ENCODE results near the gene CEP97.
"Not testable (repeated sequence)": the region's sequence is repeated elsewhere in the genome, so short reads cannot be mapped to it uniquely, and the experiment has no call there.

Gene CEP97

DNA sequence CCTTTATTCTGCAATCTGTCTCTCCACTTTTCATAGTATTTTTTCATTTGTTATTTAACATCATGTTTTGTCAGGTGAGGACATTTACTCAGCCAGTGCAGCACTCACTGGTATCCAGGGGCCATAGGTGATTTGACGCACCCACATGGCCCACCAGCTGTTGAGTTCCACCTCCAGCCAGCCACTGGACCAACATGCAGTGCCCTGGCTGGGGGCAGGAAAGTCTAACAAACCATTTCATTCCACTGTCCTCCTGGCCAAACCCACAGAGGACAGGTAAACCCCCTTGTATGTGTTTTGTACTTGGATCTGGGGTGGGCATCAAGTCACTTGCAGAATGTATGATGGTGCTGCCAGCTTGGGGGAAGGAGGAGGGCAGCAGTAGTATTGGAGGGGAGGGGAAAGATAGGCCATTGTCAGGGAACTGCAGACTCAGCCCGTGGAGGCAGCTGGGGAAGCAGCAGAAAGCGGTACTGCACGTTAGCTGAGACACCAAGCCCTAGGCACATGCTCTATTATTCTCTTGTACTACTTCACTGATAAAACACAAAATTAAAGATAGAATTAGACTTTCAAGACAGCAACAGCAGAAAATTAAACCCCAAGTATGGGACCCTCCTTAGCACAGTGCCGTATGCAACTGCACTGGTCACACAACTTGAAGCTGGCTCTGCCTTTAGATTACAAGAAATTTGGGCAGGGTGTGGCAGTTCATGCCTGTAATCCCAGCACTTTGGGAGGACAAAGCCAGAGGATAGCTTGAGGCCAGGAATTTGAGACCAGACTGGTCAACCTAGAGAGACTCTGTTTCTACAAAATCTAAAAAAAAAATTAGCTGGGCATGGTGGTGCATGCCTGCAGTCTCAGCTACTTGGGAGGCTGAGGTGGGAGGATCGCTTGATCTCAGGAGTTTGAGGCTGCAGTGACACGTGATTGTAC lies 22.4 kb upstream of the CEP97 start:
- no peak for DNase-seq (ENCODE audit: low read depth)

DNA sequence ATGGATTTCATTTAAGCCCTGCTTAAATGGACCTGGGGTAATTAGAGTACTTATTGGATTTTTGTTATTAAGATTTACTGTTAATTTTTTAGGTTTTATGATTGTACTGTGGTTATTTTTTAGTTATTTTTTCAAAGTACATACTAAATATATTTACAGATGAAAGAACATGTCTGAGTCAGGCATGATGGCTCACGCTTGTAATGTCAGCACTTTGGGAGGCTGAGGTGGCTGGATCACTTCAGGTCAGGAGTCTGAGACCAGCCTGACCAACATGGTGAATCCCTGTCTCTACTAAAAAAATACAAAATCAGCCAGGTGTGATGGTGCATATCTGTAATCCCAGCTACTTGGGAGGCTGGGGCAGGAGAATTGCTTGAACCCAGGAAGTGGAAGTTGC lies 21.7 kb upstream of the CEP97 start:
- no peak for DNase-seq (ENCODE audit: low read depth)

DNA sequence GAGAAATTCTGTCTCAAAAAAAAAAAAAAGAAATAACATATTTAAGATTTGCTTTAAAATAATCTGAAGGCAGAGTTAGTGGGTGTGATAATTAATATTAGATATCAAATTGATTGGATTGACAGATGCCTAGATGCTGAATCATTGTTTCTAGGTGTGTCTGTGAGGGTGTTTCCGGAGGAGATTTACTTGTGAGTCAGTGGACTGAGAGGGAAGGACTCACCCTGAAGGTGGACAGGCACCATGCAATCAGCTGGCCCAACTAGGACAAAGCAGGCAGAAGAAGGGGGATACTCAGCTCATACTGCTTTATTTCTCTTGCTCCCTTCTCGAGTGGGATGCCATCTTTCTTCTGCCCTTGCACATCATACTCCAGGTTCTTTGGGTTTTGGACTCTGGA lies 21.2 kb upstream of the CEP97 start:
- DNase-seq (ENCODE audit: low read depth): no peak

DNA sequence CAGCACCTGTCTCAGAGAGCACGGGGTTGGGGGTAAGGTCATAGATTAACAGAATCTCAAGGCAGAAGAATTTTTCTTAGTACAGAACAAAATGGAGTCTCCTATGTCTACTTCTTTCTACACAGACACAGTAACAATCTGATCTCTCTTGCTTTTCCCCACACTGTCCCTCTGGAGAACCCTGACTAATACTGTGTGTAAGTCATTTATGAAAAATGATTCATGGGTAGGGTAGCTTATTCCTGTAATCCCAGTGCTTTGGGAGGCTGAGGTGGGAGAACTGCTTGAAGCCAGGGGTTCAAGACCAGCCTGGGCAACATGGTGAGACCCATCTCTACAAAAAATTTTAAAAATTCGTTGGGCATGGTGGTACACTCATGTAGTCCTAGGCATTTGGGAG lies 19.8 kb upstream of the CEP97 start:
- DNase-seq (ENCODE audit: low read depth): not testable (repeated sequence)

DNA sequence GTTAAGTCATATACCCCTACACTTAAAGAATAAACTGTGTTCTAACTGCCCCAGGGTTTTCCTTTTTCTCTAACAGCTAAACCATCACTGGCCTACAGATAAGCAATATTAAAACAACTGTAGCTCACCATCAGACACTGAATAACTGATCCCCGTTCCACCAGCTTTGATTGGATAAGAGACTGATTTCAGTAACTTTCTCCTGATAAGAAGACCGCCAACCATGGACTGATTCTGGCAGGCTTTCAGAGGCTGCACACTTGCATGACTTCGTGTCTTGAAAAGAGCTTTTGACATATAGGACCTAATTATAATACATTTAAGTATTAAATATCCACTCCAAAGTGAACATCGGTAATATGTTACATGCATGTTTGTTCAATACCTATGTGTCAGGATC lies 15.3 kb upstream of the CEP97 start:
- DNase-seq (ENCODE audit: low read depth): no peak

DNA sequence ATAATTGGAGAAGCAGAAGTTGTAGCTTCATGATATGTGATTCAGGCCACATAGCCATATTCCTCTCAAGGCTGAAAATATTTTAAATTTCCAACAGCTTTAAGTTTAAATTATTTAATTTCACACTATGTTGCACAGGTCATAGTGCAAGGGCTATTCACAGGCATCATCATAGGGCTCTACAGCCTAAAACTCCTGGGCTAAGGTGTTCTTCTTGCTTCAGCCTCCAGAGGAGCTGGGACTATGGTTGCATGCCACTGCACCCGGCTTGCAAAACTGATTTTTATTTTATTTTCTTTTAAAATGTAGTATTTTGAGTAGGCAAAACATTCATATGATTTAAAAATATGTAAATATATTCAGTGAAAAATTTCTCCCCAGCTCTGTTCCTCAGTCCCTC lies 6.0 kb upstream of the CEP97 start:
- no peak for DNase-seq (ENCODE audit: low read depth)

DNA sequence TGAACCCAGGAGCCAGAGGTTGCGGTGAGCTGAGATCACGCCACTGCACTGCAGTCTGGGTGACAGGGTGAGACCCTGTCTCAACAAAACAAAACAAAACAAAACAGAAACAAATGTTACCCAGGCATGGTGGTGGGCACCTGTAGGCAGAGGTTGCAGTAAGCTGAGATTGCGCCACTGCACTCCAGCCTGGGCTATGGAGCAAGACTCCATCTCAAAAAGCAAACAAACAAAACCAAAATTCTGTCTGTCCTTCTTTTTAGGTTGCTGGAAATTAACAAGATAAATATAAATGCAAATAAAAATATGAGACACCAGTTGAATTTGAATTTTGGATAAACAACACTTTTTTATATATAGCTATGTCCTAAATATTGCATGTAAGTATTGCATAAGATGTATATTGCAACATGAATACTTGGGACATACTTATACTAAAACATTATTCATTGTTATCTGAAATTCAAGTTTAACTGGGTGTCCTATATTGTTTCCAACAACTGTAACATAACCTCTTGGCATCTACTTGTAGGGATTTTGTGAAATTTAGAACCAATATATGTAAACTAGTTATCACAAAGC lies 4.7 kb upstream of the CEP97 start:
- DNase-seq (ENCODE audit: low read depth): no peak

DNA sequence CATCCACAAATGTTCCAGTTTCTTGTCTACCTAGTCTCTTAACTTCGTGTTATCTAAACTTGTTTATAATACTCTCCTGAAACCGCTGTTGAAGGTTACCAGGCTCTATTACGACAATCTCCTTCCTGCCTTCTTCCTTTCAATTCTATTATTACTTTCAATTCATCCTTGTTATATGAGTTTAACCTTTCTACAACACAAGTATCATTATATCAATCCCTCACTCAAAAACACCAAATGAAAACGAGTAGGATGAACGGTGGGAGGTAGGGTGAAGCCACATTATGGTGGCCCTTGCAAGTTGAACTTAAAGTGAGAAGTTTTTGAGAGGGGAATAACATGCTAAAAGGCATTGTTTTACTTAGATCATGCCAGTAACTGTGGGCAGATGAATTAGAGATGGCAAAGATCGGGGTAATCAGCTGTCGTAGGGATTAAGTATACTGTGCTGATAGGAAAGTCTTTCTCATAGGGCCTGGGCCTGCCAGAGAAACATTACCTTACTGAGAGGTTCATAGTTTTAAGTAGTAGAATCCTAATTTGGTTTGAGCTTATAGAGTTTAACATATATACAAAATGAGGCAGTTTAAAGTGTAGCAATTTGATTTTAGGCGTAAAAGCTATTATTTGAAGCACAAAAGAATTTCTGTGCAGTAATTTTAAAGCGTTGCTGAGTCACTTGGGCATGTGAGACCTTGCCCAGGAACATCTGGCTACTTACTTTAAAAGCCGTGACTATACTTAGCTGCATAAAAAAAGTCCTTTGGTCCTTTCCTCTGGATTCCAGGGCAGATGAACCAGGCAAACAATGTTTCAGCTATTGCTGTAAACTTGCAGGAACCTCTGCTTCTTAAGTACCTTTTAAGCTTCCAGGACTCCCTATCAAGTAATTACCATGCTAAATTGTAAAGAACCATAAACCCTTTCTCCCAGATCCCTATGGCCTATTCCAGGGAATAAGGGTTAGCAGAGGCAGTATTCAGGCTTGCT lies 3.3 kb upstream of the CEP97 start:
- DNase-seq (ENCODE audit: low read depth): no peak

DNA sequence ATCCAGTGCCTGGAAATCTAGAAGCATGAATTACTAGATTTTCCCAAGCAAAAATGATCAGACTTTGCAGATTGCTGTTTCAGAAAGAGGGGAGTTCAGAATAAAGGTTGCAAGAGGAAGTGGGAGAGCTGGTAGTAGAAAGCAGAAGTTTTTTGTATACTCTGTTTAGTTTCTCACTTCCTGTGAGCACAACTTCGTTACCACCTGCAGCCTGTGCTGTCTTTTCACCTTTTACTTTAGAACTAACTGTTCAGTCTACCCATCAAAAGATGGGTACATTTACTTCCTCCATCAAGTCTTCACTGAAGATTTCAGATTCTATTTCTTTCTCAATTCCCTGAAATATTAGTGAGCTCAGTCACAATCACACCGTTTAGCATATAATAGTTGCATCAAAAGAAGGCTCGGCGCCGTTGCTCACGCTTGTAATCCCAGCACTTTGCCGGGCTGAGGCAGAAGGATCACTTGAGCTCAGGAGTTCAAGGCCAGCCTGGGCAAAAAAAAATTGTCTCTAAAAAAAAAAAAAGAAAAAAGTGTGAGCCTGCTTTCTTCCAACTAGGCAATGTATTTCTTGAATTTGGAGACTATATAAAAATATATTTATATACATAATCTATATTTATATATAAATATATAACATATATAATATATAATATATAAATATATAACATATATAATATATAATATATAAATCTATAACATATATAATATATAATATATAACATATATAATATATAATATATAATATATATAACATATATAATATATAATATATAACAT lies 1.8 kb upstream of the CEP97 start:
- DNase-seq (ENCODE audit: low read depth): no peak

DNA sequence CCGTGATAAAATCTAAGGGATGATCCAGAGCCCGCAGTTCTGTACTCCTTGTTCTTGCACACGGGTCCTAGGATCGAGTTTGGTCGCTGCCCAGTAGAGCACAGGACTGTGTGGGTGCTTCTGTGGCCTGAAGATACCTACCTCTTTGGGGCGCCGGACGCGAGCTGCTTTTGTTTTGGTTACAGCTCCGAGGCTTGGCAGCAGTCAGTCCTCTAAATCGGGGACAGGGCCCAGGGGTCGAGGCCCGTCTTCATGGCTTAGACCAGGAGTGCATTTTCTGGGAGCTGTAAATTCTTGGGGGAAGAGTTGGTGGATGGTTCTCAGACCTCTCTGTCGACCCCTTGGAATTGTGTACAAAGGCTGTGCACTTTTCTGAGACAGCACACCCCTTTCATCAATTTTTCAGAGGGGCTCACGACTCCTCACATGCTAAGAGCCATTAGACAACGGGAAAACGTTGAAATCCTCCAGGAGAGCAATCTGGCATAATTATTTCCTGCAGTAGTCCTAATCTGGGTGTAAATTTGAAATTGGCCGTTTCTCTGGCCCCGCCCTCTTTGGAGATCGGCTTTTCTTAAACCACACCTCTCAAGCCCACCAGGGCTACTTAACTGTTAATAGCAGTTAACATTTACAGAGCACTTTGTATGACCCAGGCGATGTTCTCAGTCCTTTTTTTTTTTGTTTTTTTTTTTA lies 928 bp downstream of the CEP97 start:
- DNase-seq (ENCODE audit: low read depth): peak; percentile 5

DNA sequence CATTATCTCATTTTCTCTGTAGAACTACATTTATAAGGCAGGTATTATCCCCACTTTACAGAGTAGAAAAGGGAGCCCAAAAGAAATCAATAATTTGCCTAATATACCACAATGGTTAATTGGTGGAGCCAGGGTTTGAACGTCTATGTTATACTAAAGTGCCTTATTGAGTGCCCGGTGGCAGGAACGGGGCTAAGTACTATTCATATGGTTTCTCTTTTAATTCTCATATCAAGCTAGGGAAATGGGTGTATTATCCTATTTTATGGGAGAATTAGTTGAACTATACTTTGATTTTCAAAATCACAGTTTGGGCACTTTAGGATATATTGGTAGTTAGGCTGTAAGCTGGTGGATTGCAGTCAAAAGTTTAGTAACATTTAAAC lies 1.5 kb downstream of the CEP97 start:
- DNase-seq (ENCODE audit: low read depth): no peak

DNA sequence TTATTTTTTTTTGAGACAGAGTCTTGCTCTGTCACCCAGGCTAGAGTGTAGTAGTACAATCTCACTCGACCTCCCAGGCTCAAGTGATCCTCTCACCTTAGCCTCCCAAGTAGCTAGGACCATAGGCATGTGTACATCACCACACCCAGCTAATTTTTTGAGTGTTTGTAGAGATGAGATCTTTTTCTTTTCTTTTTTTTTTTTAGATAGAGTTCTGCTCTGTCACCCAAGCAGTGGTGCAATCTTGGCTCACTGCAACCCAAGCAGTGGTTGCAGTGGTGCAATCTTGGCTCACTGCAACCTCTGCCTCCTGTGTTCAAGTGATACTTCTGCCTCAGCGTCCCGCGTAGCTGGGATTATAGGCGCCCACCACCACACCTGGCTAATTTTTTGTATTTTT lies 5.2 kb downstream of the CEP97 start:
- no peak for DNase-seq (ENCODE audit: low read depth)

DNA sequence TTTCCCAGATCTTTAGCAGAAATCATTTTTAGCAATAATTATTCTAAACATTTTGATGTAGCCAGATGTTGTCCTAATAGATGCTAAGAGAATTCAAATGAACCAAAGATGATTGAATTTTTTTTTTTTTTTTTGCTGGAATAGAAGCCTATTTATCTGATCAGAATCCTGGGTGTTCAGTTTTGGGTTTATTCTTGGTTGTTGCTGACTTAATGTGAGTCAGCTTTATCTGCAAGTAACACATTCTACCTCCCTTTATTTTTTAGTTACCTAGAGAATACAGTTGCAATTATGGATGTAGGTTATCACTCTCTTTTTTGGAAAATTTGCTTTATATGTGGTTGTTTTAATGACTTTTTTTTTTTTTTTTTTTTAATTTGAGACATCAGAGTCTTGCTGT lies 6.4 kb downstream of the CEP97 start:
- DNase-seq (ENCODE audit: low read depth): no peak

DNA sequence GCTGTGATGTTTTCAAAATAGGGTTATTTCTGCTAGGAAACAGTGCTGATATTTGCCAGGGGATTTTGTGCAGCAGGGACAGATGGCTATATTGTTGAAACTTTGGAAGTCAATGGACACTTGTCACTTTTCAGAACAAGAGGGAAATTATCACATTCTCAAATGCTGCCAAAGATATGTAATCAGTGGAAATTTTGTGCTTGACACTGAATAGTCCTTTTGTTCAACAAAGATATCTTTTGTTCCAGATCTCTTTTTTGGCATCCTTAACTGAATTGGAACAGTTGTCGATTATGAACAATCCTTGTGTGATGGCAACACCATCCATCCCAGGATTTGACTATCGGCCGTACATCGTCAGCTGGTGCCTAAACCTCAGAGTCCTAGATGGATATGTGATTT lies 7.8 kb downstream of the CEP97 start:
- DNase-seq (ENCODE audit: low read depth): no peak

DNA sequence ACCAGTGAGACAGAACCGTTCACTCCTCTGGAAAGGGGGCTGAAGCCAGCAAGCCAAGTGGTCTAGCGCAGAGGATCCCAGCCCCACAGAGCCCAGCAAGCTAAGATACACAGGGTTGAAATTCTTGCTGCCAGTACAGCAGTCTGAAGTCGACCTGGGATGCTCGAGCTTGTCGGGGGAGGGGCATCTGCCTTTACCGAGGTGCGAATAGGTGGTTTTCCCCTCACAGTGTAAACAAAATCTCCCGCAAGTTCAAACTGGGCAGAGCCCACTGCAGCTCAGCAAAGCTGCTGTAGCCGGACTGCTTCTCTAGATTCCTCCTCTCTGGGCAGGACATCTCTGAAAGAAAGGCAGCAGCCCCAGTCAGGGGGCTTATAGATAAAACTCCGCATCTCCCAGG lies 11.4 kb downstream of the CEP97 start:
- no peak for DNase-seq (ENCODE audit: low read depth)

DNA sequence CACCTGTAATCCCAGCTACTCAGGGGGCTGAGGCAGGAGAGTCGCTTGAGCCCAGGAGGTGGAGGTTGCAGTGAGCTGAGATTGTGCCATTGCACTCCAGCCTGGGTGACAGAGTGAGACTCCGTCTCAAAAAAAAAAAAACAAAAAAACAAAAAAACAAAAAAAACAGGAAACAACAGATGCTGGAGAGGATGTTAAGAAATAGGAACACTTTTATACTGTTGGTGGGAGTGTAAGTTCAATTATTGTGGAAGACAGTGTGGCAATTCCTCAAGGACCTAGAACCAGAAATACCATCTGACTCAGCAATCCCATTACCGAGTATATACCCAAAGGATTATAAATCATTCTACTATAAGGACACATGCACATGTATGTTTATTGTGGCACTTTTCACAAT lies 17.5 kb downstream of the CEP97 start:
- not testable (repeated sequence) for DNase-seq (ENCODE audit: low read depth)

DNA sequence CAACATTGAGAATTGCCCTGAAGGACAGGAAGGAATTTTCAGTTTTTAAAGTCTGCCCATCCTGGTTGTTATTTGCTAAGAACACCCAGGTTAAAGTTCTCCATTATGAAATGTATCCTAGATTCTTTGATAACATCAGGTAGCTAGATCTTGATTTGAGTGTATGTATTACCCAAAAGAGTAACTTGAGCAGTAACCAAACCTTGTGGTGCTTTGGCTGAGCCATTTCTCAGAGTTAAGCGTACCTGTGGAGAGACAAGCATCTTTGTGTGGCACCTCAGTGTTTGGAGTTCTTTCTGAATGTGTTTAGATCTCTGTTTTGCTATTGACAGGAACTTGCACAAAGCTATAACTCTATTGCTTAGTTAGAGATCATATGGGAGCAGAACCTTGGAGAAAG lies 20.4 kb downstream of the CEP97 start:
- DNase-seq (ENCODE audit: low read depth): no peak

DNA sequence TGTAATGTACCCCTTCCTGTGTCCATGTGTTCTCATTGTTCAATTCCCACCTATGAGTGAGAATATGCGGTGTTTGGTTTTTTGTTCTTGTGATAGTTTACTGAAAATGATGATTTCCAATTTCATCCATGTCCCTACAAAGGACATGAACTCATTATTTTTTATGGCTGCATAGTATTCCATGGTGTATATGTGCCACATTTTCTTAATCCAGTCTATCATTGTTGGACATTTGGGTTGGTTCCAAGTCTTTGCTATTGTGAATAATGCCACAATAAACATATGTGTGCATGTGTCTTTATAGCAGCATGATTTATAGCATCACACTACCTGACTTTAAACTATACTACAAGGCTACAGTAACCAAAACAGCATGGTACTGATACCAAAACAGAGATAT lies 21.5 kb downstream of the CEP97 start:
- DNase-seq (ENCODE audit: low read depth): not testable (repeated sequence)

DNA sequence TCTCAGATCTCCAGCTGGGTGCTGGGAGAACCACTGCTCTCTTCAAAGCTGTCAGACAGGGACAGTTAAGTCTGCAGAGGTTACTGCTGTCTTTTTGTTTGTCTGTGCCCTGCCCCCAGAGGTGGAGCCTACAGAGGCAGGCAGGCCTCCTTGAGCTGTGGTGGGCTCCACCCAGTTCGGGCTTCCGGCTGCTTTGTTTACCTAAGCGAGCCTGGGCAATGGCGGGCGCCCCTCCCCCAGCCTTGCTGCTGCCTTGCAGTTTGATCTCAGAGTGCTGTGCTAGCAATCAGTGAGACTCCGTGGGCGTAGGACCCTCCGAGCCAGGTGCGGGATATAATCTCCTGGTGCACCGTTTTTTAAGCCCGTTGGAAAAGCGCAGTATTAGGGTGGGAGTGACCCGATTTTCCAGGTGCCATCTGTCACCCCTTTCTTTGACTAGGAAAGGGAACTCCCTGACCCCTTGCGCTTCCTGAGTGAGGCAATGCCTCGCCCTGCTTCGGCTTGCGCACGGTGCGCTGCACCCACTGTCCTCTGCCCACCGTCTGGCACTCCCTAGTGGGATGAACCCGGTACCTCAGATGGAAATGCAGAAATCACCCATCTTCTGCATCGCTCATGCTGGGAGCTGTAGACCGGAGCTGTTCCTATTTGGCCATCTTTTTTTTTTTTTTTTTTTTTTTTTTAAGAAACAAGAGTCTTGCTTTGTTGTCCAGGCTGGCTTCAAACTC lies 29.1 kb downstream of the CEP97 start:
- DNase-seq (ENCODE audit: low read depth): peak; percentile 29

DNA sequence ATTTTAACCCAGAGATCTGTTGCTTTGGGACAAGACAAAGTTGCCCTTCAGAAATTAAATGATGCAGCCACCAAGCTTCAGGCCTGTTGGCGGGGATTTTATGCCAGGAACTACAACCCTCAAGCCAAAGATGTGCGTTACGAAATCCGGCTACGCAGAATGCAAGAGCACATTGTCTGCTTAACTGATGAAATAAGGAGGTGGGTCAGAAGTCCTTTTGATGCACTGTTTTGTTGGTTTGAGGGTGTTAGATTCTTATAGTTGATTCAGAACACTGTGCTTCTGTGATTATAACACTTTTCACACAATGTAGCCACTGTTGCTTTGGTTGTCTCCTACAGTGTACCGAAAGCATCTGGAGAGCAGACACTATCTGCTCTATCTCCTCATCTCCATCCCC lies 33.8 kb downstream of the CEP97 start:
- DNase-seq (ENCODE audit: low read depth): no peak
